HG03575 (cell line): ENCODE data around the gene LMOD3.

Source experiments
- ATAC-seq: cut with Tn5 transposase; IDR thresholded peaks from one replicate; pipeline ENCODE4 v1.9.1; 2021; ENCODE audit not compliant: unreplicated experiment, insufficient number of reproducible peaks, low FRiP score; ENCODE audit errors: extremely low read depth

Gene LMOD3

DNA sequence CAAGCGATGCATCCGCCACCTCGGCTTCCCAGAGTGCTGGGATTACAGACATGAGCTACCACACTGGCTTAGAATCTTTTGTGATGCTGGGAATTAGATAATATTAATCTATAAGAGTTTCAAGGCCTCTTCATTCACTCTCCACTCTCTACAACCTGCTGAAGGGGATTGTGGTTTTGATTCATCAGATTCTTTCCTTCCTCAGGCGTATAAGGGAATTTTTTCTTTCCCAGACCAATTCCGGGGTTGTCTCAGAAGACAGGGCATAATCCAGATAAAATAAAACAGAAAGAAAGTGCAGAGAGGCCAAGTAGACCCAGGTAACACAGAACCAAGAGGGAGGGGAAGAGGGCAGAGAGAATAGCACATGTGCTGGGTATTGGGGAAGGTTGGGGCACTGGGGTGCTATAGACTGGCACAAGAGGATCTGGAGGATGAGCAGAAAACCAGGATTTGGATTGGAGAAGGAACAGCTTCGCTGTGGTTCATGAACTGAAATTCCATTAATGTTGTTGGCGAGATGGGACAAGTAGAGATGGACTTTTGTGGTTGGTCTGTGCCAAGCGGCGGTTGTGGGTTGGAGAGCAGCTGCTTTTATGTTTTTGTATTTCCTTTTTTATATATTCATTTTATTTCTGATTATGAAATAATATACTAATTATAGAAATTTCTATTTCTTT is 24.8 kb downstream of the LMOD3 start:
- ATAC-seq: no peak

GRCh38 chr3:69096299-69096698 is 26.1 kb downstream of the LMOD3 start:
- ATAC-seq: no peak

- ATAC-seq: no peak
These were observed 26.8 kb downstream of the LMOD3 start for GRCh38 chr3:69095636-69096035.

- no peak for ATAC-seq
These were observed 27.8 kb downstream of the LMOD3 start for GRCh38 chr3:69094467-69095205.

GRCh38 chr3:69092030-69092516 is 30.3 kb downstream of the LMOD3 start:
- ATAC-seq: peak; percentile 68

- no peak for ATAC-seq
These were observed 30.9 kb downstream of the LMOD3 start for GRCh38 chr3:69091389-69092029.

- ATAC-seq: no peak
These were observed 32.4 kb downstream of the LMOD3 start for GRCh38 chr3:69090021-69090420.

DNA sequence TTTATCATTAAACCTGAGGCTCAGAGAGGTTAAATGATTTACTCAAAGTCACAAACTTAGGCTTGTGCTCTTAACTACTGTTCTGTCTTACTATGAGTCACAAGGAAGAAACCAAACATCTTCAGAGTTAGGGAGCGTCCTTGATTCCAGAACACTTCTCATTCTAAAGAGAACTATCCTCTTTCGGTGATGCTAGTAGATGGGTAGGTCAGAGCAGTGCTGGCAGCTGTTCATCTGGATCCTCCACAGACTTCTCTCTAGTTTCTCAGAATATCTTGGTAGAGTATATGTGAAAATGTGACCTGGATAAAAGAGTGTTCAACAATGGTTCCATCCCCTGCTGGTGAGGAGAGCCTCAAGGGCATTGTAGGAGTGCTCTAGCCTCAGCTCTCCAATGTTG is 34.3 kb downstream of the LMOD3 start:
- ATAC-seq: no peak

DNA sequence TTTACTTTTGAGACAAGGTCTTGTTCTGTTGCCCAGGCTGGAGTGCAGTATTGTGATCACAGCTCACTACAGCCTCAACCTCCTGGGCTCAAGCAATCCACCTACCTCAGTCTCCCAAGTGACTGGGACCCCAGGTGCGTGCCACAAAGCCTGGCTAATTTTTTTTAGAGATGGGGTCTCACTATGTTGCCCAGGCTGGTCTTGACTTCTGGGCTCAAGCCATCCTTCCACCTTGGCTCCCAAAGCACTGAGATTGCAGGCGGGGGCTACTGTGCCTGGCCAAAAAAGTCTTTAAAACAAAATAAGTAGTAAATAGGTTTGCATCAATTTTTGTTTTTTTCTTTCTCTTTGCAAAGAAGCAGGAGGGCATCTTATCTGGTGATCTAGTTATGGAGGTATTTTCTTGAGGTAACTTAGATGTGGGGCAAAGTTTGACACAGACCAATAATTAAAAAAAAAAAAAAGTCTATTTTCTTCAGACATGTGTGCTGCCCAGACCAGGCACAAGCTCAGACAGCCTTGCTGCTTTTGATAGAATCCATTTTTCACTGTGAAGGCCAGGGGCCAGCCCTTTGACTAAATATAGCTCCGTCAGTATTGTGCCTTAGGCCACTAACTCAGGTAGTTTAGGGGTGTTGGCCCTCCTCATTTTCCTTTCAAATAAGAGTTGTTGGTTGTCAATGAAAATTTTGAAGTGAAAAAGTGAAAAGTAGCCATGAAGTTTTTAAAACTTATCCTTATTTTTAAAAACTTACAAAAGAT is 35.2 kb downstream of the LMOD3 start:
- ATAC-seq: no peak

- no peak for ATAC-seq
These were observed 36.3 kb downstream of the LMOD3 start for GRCh38 chr3:69085833-69086722.

DNA sequence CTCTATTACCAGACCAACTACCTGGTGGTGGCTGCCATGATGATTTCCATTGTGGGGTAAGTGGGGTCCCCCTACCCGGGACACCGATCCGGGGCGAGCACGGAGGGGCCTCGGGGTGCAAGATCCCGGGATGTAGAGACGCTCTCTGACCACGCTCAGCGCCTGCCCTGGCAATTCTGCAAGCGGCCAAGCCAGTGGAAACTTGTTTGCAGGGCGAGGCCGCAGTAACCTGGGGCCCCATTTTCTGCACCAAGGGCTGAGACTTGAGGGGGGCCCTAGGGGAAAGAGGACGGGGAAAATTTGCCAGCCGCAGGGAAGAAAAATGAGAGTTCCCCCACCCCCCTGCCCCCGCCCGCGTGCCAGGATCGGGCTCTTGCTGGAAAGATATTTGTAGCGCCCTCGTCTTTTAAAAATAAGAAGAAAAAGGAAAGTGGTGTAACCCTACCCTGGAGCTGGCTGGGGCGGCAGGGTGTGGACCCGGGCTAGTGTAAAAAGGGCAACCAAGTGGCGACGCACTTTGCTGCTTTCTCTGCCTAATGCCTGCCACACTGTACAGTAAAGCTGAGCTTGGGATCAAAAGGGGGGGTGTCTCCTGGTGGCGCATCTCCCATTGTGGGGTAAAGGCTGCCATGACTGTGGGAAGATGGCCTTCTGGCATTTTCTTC is 37.1 kb downstream of the LMOD3 start:
- no peak for ATAC-seq

DNA sequence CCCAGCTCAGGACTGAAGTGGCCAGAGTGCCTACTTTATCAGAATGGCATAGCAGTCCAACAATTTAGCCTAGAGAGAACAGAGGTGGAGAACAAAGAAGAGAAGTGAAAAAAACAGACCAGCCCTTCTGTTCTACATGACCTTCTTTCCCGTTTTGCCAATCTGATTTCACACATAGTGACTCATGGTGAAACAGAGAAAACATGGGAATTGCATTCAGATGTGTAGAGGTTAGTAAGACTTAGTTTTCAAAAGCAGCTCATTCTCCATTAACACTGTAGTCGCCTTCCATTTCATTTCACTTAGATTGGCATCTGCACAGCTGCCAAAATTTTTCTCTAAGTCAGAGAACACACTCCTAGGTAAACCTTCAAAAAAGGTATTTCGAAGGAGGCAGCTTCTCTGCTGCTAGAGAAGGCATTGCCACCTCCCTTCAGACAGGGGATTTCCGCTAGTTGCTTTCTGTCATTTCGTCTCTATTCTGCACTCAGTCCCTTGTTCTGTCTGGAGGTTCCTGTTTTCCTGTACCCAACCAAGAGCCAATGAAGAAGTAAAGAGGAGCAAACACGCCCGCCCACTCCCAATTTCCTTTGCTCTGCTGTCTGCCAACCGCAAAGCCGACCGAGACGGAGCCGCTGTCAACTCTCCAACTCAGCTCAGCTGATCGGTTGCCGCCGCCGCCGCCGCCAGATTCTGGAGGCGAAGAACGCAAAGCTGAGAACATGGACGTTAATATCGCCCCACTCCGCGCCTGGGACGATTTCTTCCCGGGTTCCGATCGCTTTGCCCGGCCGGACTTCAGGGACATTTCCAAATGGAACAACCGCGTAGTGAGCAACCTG is 37.8 kb downstream of the LMOD3 start, which contains the start of gene ARL6IP5:
TSS of gene ARL6IP5 (plus strand) at position 612 of the 842 bp plus-strand sequence. CDS start at position 723, 111 bp downstream.
- peak; percentile 29 for ATAC-seq

DNA sequence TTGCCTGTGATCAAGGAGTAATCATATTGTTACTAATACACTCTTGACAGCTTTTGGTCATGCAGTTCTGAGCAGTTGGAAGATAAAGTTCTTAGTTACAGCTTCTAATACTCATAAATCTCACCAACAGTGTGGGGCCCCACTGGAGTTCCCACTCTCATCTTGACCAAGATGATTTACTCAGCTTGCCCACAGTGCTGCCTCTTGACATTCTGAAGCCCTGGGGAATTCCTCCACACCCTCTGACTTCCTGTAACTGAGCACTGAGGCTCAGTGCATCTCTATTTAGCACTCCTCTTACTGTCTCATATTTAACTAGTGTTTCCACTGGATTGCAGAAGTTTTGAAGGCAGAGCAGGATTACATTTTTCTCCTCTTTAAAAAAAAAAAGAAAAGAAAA is 39.6 kb downstream of the LMOD3 start:
- ATAC-seq: peak; percentile 63

DNA sequence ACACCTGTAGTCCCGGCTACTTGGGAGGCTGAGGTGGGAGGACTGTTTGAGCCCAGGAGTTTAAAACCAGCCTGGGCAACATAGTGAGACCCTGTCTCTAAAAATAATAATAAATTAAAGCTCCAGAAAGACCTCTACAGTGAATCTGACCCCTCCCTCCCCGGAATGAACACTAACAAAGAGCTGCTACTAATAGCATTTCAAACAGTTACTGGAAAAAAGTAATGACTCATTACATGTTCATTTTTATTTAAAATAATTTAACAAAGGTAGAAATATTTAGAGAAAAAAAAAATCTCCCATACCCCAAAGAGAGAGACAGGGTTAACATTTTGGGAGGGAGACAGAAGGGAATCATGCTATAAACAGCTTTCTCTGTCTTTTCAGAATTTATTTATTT is 40.0 kb downstream of the LMOD3 start:
- ATAC-seq: no peak

GRCh38 chr3:69081583-69082262 is 40.7 kb downstream of the LMOD3 start:
- no peak for ATAC-seq

GRCh38 chr3:69080233-69080920 is 42.0 kb downstream of the LMOD3 start, which contains the start of gene UBA3:
Gene UBA3, minus strand, starts transcription at chr3:69080365. Its CDS starts 12 bp downstream, at chr3:69080353.
- ATAC-seq: no peak
